GM21619 (cell line): ENCODE data around the gene PRRG3.
"Not testable (repeated sequence)": the region's sequence is repeated elsewhere in the genome, so short reads cannot be mapped to it uniquely, and the experiment has no call there.

Source experiments
- ATAC-seq: cut with Tn5 transposase; IDR thresholded peaks from one replicate; pipeline ENCODE4 v1.9.1; 2021; ENCODE audit not compliant: unreplicated experiment

The PRRG3 gene

GRCh38 chrX:151694661-151695582 is at the start of gene PRRG3:
TSS of gene PRRG3 (plus strand) at chrX:151695458. CDS start at chrX:151698815, 3,357 bp downstream.
- no peak for ATAC-seq

GRCh38 chrX:151675121-151675746 is 20.0 kb upstream of the PRRG3 start:
- no peak for ATAC-seq

- ATAC-seq = no peak
These were observed 19.1 kb upstream of the PRRG3 start for GRCh38 chrX:151676196-151676595.

DNA sequence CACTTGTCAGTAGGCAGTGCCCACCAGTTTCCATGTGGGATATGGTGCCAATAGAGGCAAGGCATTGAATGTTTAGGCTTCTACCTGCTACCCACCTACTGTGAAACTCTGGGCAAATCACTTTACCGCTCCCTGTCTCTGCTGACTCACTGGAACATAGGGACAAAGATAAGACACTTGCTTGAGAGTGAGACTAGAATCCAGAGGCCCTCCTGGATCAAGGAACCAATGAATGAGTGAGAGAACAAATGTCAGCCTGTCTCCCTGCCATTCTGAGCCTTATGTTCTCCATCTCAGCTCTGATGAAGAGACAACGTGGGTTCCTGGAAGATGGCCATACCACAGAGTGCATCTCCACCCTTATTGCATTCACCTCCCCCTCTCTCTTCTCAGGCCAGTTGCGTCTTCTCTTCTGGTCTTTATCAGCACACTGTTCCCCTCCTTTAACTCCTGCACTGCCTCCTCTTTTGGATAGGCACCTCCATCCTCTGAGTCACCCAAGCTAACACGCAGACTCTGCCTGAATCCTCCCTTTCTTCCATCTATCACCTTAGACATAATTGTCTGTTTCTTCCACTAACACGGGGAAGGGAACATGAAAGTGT is 15.4 kb upstream of the PRRG3 start:
- no peak for ATAC-seq

DNA sequence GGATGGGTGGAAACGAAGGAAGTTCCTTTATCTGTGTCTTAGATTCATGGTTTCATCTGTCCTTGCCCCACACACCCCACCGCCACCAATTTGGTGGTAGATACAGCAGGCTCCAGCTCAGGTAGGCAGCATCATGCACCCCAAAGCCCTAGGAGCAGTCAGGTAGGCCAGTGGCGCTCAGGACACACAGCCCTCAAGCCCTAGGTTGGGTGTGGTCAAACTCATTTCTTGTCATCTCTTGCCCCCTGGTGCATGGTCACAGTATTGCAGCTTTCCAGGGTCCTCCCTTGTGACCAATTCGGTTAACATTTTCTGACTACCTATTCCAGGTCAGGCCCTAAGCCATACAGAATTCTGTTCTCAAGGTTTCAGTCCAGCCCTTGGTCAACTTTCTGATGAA is 14.5 kb upstream of the PRRG3 start:
- ATAC-seq = peak; percentile 85

DNA sequence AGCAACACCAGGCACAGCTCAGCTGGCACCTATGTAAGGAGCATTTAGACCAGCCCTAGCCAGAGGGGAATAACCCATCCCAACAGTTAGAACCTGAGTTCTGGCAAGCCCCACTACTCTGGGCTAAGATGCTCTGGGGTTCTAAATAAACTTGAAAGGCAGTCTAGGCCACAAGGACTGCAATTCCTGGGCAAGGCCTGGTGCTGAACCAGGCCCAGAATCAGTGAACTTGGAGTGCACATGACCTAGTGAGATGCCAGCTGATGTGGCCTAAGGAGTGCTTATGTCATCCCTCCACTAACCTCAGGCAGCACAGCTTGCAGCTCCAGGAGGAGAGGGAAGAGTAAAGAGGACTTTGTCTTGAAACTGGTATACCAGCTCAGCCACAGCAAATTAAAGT is 7.6 kb upstream of the PRRG3 start:
- no peak for ATAC-seq

DNA sequence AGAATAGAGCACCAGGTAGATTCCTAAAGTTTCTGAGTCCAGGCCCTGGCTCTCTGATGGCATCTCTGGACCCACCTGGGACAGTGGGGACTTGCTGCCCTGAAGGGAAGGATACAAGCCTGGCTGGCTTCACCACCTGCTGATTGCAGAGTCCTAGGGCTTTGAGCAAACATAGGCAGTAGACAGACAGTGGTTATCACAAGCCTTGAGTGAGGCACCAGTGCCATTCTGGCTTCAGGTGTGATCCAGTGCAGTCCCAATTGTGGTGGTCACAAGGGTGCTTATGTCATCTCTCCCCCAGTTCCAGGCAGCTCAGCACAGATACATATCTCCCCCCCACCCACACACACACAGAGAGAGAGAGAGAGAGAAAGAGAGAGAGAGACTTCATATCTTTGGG is 6.6 kb upstream of the PRRG3 start:
- ATAC-seq = no peak

GRCh38 chrX:151692825-151693224 is 2.4 kb upstream of the PRRG3 start:
- ATAC-seq = no peak

DNA sequence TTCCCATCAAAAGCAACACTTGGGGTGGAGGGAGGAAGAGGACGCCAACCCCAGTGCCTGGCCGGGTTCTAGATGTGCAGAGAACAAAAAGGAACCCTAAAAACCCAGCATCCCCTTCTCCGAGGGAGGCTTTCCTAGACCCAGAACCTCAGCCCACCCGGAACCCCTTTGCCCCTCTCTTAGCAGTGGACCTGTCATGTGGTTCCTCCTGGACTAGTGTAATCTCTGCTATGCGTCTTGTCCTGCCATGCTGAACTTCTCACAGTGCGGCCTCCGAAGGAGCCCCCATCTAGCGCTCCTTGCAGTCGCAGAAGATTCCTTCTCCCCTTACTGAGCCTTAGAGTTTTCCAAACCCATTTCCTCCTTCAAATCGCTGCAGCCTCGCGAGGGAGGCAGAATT is 1.1 kb upstream of the PRRG3 start:
- no peak for ATAC-seq

DNA sequence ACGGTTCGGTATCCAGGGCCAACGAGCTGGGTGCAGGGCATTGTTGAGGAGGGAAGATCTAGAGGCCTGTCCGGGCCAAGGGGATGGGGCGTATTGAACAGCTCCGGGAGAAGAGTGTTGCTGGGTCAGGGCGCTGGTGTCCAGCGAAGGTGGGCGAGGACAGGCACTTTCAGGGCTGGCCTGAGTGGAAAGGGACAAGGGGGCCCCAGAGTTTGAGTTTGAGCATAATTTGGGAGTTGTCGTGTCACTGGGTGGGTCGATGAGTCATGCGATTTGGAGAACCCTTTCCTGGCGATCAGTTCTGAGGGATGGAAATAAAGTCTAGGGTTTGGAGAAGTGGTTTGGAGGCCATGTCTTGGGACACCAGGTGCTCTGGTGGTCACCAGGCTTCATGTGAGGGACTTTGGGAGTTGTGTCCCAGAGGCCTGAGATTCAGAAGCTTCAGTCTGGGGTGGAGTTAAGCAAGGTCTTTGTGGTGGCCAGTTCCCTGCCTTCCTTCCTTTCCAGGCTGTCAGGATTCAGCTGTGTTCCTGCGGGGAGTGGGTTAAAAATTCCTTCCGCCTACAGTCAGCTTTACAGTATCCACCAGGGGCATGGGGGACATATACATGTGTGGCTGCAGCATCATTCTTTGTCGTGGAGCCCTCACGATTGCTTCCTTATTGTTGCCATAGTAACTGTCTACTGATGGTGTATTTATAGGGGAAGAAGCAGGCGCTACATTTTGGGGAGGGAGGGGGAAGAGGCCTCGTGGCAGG is 504 bp downstream of the PRRG3 start:
- ATAC-seq = no peak

- not testable (repeated sequence) for ATAC-seq
These were observed 1.8 kb downstream of the PRRG3 start for GRCh38 chrX:151697082-151697481.

- no peak for ATAC-seq
These were observed 2.3 kb downstream of the PRRG3 start for GRCh38 chrX:151697522-151697921.

- ATAC-seq = no peak
These were observed 3.2 kb downstream of the PRRG3 start for GRCh38 chrX:151698485-151698884.

DNA sequence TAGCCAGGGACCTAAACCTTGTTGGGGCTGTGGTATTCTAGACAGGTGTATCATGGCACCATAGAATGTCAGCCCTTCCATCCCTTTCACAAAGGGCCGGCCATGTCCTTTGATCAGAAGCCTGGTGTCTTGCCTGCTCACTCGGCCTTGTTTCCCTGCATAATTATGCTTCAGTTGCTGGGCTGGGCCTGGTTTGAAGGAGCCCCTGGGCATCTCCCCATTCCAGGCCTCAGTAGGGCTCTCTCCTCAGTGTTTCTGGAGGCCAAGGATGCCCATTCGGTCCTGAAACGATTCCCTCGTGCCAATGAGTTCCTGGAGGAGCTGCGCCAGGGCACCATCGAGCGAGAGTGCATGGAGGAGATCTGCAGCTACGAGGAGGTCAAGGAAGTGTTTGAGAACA is 4.5 kb downstream of the PRRG3 start:
- no peak for ATAC-seq

DNA sequence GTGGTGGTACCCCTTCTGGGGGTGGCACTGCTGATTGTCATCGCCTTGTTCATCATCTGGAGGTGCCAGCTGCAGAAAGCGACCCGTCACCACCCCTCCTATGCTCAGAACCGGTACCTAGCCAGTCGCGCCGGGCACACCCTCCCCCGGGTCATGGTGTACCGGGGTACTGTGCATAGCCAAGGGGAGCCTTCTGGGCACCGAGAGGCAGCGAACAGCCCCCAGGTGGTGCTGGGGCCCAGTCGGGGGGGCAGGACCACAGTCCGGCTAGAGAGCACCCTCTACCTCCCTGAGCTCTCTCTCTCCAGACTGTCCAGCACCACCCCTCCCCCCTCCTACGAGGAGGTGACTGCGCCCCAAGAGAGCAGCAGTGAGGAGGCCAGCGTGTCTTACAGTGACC is 5.3 kb downstream of the PRRG3 start:
- no peak for ATAC-seq

GRCh38 chrX:151701071-151701470 is 5.8 kb downstream of the PRRG3 start:
- no peak for ATAC-seq

DNA sequence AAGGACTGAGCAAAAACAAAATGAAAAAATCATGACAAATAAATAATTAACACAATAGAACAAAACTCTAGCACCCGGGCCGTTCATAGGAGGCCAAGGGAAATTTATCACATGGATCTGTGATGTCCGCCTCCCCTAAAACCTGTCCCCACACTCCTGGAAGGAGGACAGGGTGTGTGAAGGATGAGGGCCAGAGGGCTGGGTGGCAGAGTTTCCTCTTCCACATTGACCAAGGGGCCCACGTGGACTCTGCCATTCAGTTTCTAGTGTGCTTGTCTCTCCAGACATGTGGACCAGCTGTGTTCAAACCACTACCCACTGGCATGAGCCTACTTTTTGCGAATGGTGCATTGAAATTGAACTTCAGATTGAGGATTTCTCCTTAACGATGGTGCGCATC is 6.3 kb downstream of the PRRG3 start:
- ATAC-seq = no peak

- ATAC-seq = no peak
These were observed 6.9 kb downstream of the PRRG3 start for GRCh38 chrX:151702026-151702714.

DNA sequence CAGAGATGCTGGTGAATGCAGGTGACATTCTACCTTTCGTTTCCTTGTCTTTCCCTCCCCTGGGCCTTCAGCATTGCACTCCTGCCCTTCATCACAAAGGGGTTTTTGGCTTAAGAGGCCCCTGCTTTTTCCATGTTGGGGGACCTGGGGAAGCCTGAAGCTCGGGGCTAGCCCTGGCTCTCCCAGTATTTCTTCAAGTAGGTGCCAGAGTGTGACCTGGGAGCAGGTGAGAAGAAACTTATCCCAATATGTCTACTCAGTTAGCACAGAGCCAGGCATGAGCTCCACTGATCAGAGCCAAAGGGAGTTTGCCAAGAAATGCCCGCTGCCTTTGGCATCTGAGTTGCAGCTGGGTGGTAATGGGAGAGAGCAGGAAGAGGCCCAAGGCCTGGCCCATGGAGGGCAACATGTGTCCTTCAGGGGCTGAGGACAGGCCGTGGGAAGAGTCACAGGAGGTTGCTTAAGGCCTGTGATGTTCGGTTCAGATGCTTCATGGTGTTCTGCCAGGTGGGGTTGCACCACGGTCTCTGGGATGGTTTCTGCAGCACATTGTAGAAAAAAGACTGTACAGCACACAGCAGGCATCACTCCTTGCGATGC is 7.6 kb downstream of the PRRG3 start:
- ATAC-seq = no peak

DNA sequence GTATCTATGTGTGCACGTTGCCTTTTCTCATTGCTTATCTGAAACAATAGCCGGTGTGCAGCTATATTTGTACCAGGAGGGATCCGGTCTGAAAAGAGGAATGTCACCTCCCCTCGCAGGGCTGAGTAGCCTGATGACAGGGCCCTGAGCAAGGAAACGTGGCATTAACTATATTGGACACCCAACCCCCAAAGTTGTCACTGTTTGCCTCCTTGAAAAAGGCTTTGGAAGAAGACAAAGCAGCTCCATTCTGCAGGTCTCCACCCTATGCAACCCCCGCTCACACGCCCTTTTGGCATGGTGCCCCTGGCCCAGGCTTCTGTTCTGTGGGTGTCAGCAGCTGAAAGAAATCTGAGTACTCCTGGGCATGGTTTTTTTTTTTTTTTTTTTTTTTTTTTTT is 8.2 kb downstream of the PRRG3 start:
- ATAC-seq = no peak
